GM12878 (cell line): Measurements from ENCODE around the gene PFN3. TPM values are rescaled to one million over a fixed set of nuclear protein-coding genes. Genes with fewer than 3 reads are reported as not detected.

Experiments used
- ATAC-seq: fragments of 200-7000 bp; cut with Tn5 transposase; 3 replicates; pipeline ENCODE4 v1.9.1; 2020; ENCODE audit warnings: mild to moderate bottlenecking, moderate library complexity
- BruUV-seq: library from RNA; stranded (reverse); fragments of 400-500 nt; replicated peaks from 2 replicates; lab custom pipeline; 2021; lab: Mats Ljungman, UMichigan
- CTCF ChIA-PET: fragments of 300-600 bp; sonication (Branson Sonifier 250); formaldehyde crosslinking; extraction: SDS; loops from one replicate; lab custom pipeline; 2021; ENCODE audit warnings: inconsistent platforms; lab: Yijun Ruan, JAX
- POLR2A ChIA-PET: fragments of 350-600 bp; formaldehyde crosslinking; extraction: SDS; loops from one replicate; lab custom pipeline; 2021; ENCODE audit warnings: inconsistent platforms; lab: Charles Lee
- RAD21 ChIA-PET: fragments of 300-600 bp; sonication (Branson Sonifier 250); formaldehyde crosslinking; loops from one replicate; lab custom pipeline; 2023; ENCODE audit warnings: antibody characterized with exemption; ENCODE audit not compliant: unreplicated experiment; lab: Charles Lee
- SMC1A ChIA-PET: fragments of 300-600 bp; sonication (Branson Sonifier 250); formaldehyde crosslinking; loops from one replicate; lab custom pipeline; 2023; ENCODE audit not compliant: unreplicated experiment, uncharacterized antibody; lab: Charles Lee
- DNase-seq: peaks from one replicate; pipeline ENCODE4 v3.0.0-alpha.2; 2011; ENCODE audit warnings: low read depth, low spot score
- FAIRE-seq: peaks from 3 replicates; lab custom pipeline; 2011; peaks lifted over from hg19 to GRCh38; lab: Jason Lieb, UNC
- H2AFZ ChIP-seq: 2 replicates; pipeline ENCODE4 v1.6.0; 2011; ENCODE audit warnings: low read depth, low read length, control low read depth; ENCODE audit not compliant: control insufficient read depth
- H3K27ac ChIP-seq: 2 replicates; pipeline ENCODE4 v1.5.1; 2011; ENCODE audit warnings: control low read depth; ENCODE audit not compliant: control insufficient read depth, insufficient read depth
- H3K27me3 ChIP-seq, 2 experiments: replicated peaks in 1 of 2; 2 replicates each; pipeline versions ENCODE4 v1.6.0 to v1.6.1; 2011; ENCODE audit warnings: low read length in 1 of 2; ENCODE audit not compliant: control insufficient read depth in 2 of 2, insufficient read depth in 2 of 2
- H3K36me3 ChIP-seq, 2 experiments: 2 replicates each; pipeline ENCODE4 v1.5.1; 2011; ENCODE audit warnings: low read length in 1 of 2; ENCODE audit not compliant: control insufficient read depth in 2 of 2, insufficient read depth in 2 of 2
- H3K4me1 ChIP-seq: 2 replicates; pipeline ENCODE4 v1.6.1; 2011; ENCODE audit warnings: mild to moderate bottlenecking, low read length, moderate library complexity, mixed read lengths; ENCODE audit not compliant: control insufficient read depth, insufficient read depth
- H3K4me2 ChIP-seq: 2 replicates; pipeline ENCODE4 v1.6.0; 2011; ENCODE audit warnings: control low read depth; ENCODE audit not compliant: control insufficient read depth, insufficient read depth
- H3K4me3 ChIP-seq: fragments of 200-600 bp; sonication (generic); 2 replicates; pipeline ENCODE4 v1.5.1; 2016
- H3K79me2 ChIP-seq: 2 replicates; pipeline ENCODE4 v1.6.0; 2011; ENCODE audit warnings: low read length; ENCODE audit not compliant: control insufficient read depth, insufficient read depth
- H3K9ac ChIP-seq: 2 replicates; pipeline ENCODE4 v1.8.0; 2011; ENCODE audit warnings: low read length, control low read depth, mixed read lengths; ENCODE audit not compliant: control insufficient read depth, insufficient read depth
- H3K9me3 ChIP-seq: replicated peaks from 3 replicates; pipeline ENCODE4 v1.5.1; 2011; ENCODE audit warnings: mild to moderate bottlenecking, low read length; ENCODE audit not compliant: control insufficient read depth, insufficient read depth
- H4K20me1 ChIP-seq: 2 replicates; pipeline ENCODE4 v1.6.0; 2011; ENCODE audit not compliant: control insufficient read depth, insufficient read depth
- BCL11A ChIP-seq: IDR thresholded peaks from 2 replicates; pipeline ENCODE4 v1.6.1; 2011; ENCODE audit warnings: low read depth, low read length
- CBFB ChIP-seq: IDR thresholded peaks from 2 replicates; pipeline ENCODE4 v1.6.1; 2016; ENCODE audit warnings: antibody characterized with exemption, low read depth
- IKZF2 ChIP-seq, 2 experiments: fragments of 450-650 bp; IDR thresholded peaks; 2 replicates each; pipeline ENCODE4 v1.6.1; 2017; ENCODE audit warnings: mild to moderate bottlenecking in 2 of 2, moderate library complexity in 2 of 2
- IRF3 ChIP-seq: fragments of 450-650 bp; IDR thresholded peaks from 2 replicates; pipeline ENCODE4 v1.6.1; 2014; ENCODE audit warnings: mild to moderate bottlenecking
- JUND ChIP-seq: IDR thresholded peaks from 2 replicates; pipeline ENCODE4 v1.6.1; 2012; ENCODE audit warnings: low read depth, mild to moderate bottlenecking, low read length, improper control_type of control experiment, moderate library complexity
- RAD21 ChIP-seq: IDR thresholded peaks from 2 replicates; pipeline ENCODE4 v1.6.1; 2011; ENCODE audit warnings: mild to moderate bottlenecking, low read depth, low read length, moderate library complexity; ENCODE audit not compliant: insufficient read depth
- RAD51 ChIP-seq: fragments of 450-650 bp; IDR thresholded peaks from 2 replicates; pipeline ENCODE4 v1.6.1; 2016; ENCODE audit warnings: moderate library complexity, mild to moderate bottlenecking, inconsistent platforms
- SIX5 ChIP-seq: IDR thresholded peaks from 2 replicates; pipeline ENCODE4 v1.6.1; 2011; ENCODE audit warnings: mild to moderate bottlenecking, low read depth, low read length, moderate library complexity; ENCODE audit not compliant: severe bottlenecking
- SKIL ChIP-seq: fragments of 450-650 bp; IDR thresholded peaks from 2 replicates; pipeline ENCODE4 v1.6.1; 2017; ENCODE audit warnings: mild to moderate bottlenecking, low read depth, inconsistent platforms; ENCODE audit not compliant: poor library complexity, severe bottlenecking
- SMAD1 ChIP-seq: fragments of 450-650 bp; IDR thresholded peaks from 2 replicates; pipeline ENCODE4 v1.6.1; 2018; ENCODE audit warnings: mild to moderate bottlenecking, low read depth; ENCODE audit not compliant: partially characterized antibody
- SMAD5 ChIP-seq: IDR thresholded peaks from 2 replicates; pipeline ENCODE4 v1.6.1; 2016; ENCODE audit warnings: antibody characterized with exemption, low read depth
- SREBF2 ChIP-seq: IDR thresholded peaks from 2 replicates; pipeline ENCODE4 v1.6.1; 2012; ENCODE audit warnings: mild to moderate bottlenecking, low read length
- SUPT20H ChIP-seq: IDR thresholded peaks from 2 replicates; pipeline ENCODE4 v1.6.1; 2011; ENCODE audit warnings: low read depth, mild to moderate bottlenecking, low read length, moderate library complexity, borderline replicate concordance; ENCODE audit not compliant: control insufficient read depth
- SUZ12 ChIP-seq: fragments of 200-600 bp; sonication (generic); IDR thresholded peaks from one replicate; pipeline ENCODE4 v1.6.1; 2018; ENCODE audit warnings: antibody characterized with exemption, mild to moderate bottlenecking; ENCODE audit not compliant: unreplicated experiment
- USF2 ChIP-seq: IDR thresholded peaks from 2 replicates; pipeline ENCODE4 v1.6.1; 2011; ENCODE audit warnings: low read depth, low read length, improper control_type of control experiment, borderline replicate concordance
- ZBTB33 ChIP-seq: fragments of 450-650 bp; IDR thresholded peaks from 2 replicates; pipeline ENCODE4 v1.6.1; 2017; ENCODE audit warnings: mild to moderate bottlenecking
- WGBS: methylation state at CpG from one replicate; pipeline ENCODE4 v1.1.6; 2016; ENCODE audit warnings: low lambda C conversion rate; ENCODE audit not compliant: insufficient replicate concordance, insufficient coverage; ENCODE audit errors: missing lambda C conversion rate; 5-methylcytosine and 5-hydroxymethylcytosine counted together
- in situ Hi-C: fragments of 300-500 bp; cut with MboI; formaldehyde crosslinking; loops from 9 replicates; pipeline ENCODE4 v1.14.3; 2018; ENCODE audit warnings: mixed read lengths
- intact Hi-C: fragments of 100-400 bp; cut with micrococcal nuclease; formaldehyde crosslinking; loops from one replicate; pipeline ENCODE4 v1.14.2; 2022; ENCODE audit not compliant: unreplicated experiment
- polyA plus RNA-seq, 11 experiments: library from polyadenylated mRNA; depleted of rRNA in 4 of 11; unstranded in 6 of 11; stranded (reverse) in 5 of 11; fragments of >200 nt; fragmentation: Nextera tagmentation in 4 of 11; fragmentation: Illumina TruSeq in 1 of 11; extraction: Ambion mirVana in 4 of 11; extraction: Trizol in 1 of 11; gene quantifications; 1 replicate in 1 of 11; 2 replicates in 10 of 11; pipeline versions ENCODE4 v1.2.1 to v1.2.3, GENCODE V29; 2011 to 2016; ENCODE audit warnings: inconsistent platforms in 2 of 11, missing spikeins in 2 of 11, low read depth in 1 of 11
- total RNA-seq, 4 experiments: library from RNA; depleted of rRNA in 3 of 4; stranded (reverse); fragments of >200 nt in 3 of 4; fragmentation: Illumina TruSeq in 1 of 4; extraction: Trizol in 1 of 4; gene quantifications; 2 replicates each; pipeline versions ENCODE4 v1.2.1 to v1.2.3, GENCODE V29; 2013 to 2021

Gene PFN3
- total and polyA plus RNA-seq, 10 of the 15 experiments (the other 5 are each of a cell fraction or from before 2014, with no cell fraction given) = not detected

- H3K4me3 ChIP-seq = no peak overlapping the region
- no peaks in the 10 kb centered on the region for H3K36me3 ChIP-seq
- no peak for DNase-seq
- H3K4me2 ChIP-seq = no peak overlapping the region
- no peaks in the 10 kb centered on the region for H3K79me2 ChIP-seq
- H4K20me1 ChIP-seq = no peaks in the 10 kb centered on the region
- H2AFZ ChIP-seq = no peak overlapping the region
- ChIA-PET POLR2A (no interaction called here), RAD21 (no interaction called here), SMC1A (interaction anchor here (1.2 to 1.5 kb wide), 2 partner anchors 10 to 15 kb away, joined by 3 to 4 read pairs; no protein-coding TSS in a partner anchor), CTCF (interaction anchor here (1.1 kb wide), 1 partner anchor 14 kb away, joined by 4 read pairs; no protein-coding TSS in a partner anchor)
- no TSS peak for BruUV-seq
- H3K9me3 ChIP-seq = no peaks in the 10 kb centered on the region
- intact Hi-C loops (no loop called here), in situ Hi-C loops (no loop called here)
- H3K27me3 ChIP-seq = no peaks in the 10 kb centered on the region
- no peak for ATAC-seq
- H3K27ac ChIP-seq = no peak overlapping the region
- no peak for FAIRE-seq
- WGBS = 98% methylated on average over 3 of the region's 3 CpGs
- no peak overlapping the region for H3K9ac ChIP-seq
- no peaks in the 10 kb centered on the region for H3K4me1 ChIP-seq
- TF ChIP-seq BCL11A (no peak), USF2 (no peak), CBFB (no peak), SREBF2 (no peak), SMAD1 (no peak), SMAD5 (no peak), RAD51 (no peak), RAD21 (no peak), SKIL (no peak), SIX5 (no peak), SUPT20H (no peak), SUZ12 (no peak), IRF3 (no peak), JUND (no peak), ZBTB33 (no peak), IKZF2 (IDR thresholded peaks at IDR 0.05) (no peak)
Measured at GRCh38 chr5:177419046-177419445, 18.6 kb upstream of the PFN3 start.
